Measurements from ENCODE around the gene MRTO4.
"Not testable (repeated sequence)": the region's sequence is repeated elsewhere in the genome, so short reads cannot be mapped to it uniquely, and the experiment has no call there.

Gene MRTO4

GRCh38 chr1:19272064-19272463 is 20.5 kb downstream of the MRTO4 start:
- H3K9ac ChIP-seq (ENCODE audit: low read depth, low read length, poor library complexity), result no peak overlapping the region
- H2BK5ac ChIP-seq (ENCODE audit: low read length), result no peak overlapping the region
- H2BK12ac ChIP-seq (ENCODE audit: low read length), result no peak overlapping the region
- H3K79me1 ChIP-seq (ENCODE audit: low read depth, low read length), result no peaks in the 10 kb centered on the region
- H3K23ac ChIP-seq (ENCODE audit: low read depth, low read length, poor library complexity), result no peak overlapping the region
- H2BK120ac ChIP-seq (ENCODE audit: low read depth, low read length), result no peak overlapping the region
- H2AFZ ChIP-seq (ENCODE audit: low read length), result no peak overlapping the region
- no peaks in the 10 kb centered on the region for H3K9me3 ChIP-seq (replicated peaks in 1 of 2; ENCODE audit: control insufficient read depth in 2 of 2, insufficient read depth in 1 of 2, low read depth in 1 of 2, low read length in 2 of 2)
- no peak overlapping the region for H3K4ac ChIP-seq (ENCODE audit: low read length)
- no peak overlapping the region for H4K8ac ChIP-seq (ENCODE audit: low read depth, low read length)
- H2BK15ac ChIP-seq (ENCODE audit: low read length), result no peak overlapping the region
- H3K4me3 ChIP-seq (ENCODE audit: low read length in 2 of 2), result no peak overlapping the region
- DNase-seq (ENCODE audit: low spot score), result no peak
- no peak overlapping the region for H3K14ac ChIP-seq (ENCODE audit: low read length)
- H4K91ac ChIP-seq (ENCODE audit: low read depth, low read length, poor library complexity), result no peak overlapping the region
- H3K36me3 ChIP-seq (replicated peaks in 1 of 2; ENCODE audit: control insufficient read depth in 2 of 2, insufficient read depth in 2 of 2, low read length in 2 of 2), result no peaks in the 10 kb centered on the region
- H2AK5ac ChIP-seq (ENCODE audit: low read depth, low read length), result no peak overlapping the region
- H3K4me2 ChIP-seq (ENCODE audit: insufficient read depth, low read length, poor library complexity, severe bottlenecking), result no peak overlapping the region
- no peak overlapping the region for H3K18ac ChIP-seq (ENCODE audit: low read length)
- no peaks in the 10 kb centered on the region for H3K27me3 ChIP-seq (ENCODE audit: control insufficient read depth in 3 of 3, insufficient read depth in 3 of 3, low read depth in 1 of 3, low read length in 3 of 3)
- no peak overlapping the region for H3K27ac ChIP-seq (replicated peaks; ENCODE audit: low read length)
- no peaks in the 10 kb centered on the region for H3K4me1 ChIP-seq (ENCODE audit: control insufficient read depth in 2 of 2, insufficient read depth in 1 of 2, low read depth in 1 of 2, low read length in 2 of 2)

- Histone ChIP-seq H3K4me1 (ENCODE audit: control insufficient read depth in 2 of 2, insufficient read depth in 1 of 2, low read depth in 1 of 2, low read length in 2 of 2) (no peaks in the 10 kb centered on the region), H2BK15ac (ENCODE audit: low read length) (no peak overlapping the region), H3K4me2 (ENCODE audit: insufficient read depth, low read length, poor library complexity, severe bottlenecking) (no peak overlapping the region), H2BK12ac (ENCODE audit: low read length) (no peak overlapping the region), H3K9ac (ENCODE audit: low read depth, low read length, poor library complexity) (peak overlapping the region; percentile 60), H3K4ac (ENCODE audit: low read length) (no peak overlapping the region), H2AK5ac (ENCODE audit: low read depth, low read length) (no peak overlapping the region), H3K36me3 (replicated peaks in 1 of 2; ENCODE audit: control insufficient read depth in 2 of 2, insufficient read depth in 2 of 2, low read length in 2 of 2) (no peaks in the 10 kb centered on the region), H4K8ac (ENCODE audit: low read depth, low read length) (no peak overlapping the region), H3K14ac (ENCODE audit: low read length) (no peak overlapping the region), H3K9me3 (replicated peaks in 1 of 2; ENCODE audit: control insufficient read depth in 2 of 2, insufficient read depth in 1 of 2, low read depth in 1 of 2, low read length in 2 of 2) (no peaks in the 10 kb centered on the region), H3K79me1 (ENCODE audit: low read depth, low read length) (no peaks in the 10 kb centered on the region), H3K4me3 (ENCODE audit: low read length in 2 of 2) (peak overlapping the region in 1 of 2 donors; percentile 60), H3K27ac (replicated peaks; ENCODE audit: low read length) (no peak overlapping the region), H3K23ac (ENCODE audit: low read depth, low read length, poor library complexity) (peak overlapping the region; percentile 20), H2BK5ac (ENCODE audit: low read length) (no peak overlapping the region), H2BK120ac (ENCODE audit: low read depth, low read length) (no peak overlapping the region), H4K91ac (ENCODE audit: low read depth, low read length, poor library complexity) (no peak overlapping the region), H2AFZ (ENCODE audit: low read length) (no peak overlapping the region), H3K18ac (ENCODE audit: low read length) (no peak overlapping the region), H3K27me3 (ENCODE audit: control insufficient read depth in 3 of 3, insufficient read depth in 3 of 3, low read depth in 1 of 3, low read length in 3 of 3) (no peaks in the 10 kb centered on the region)
- no CpG with 5 or more reads among the region's 22 CpGs for WGBS, 2 donors (ENCODE audit: extremely low coverage in 2 of 2, insufficient read length in 2 of 2, insufficient replicate concordance in 1 of 2)
- no peak for DNase-seq (ENCODE audit: low spot score)
These were observed 21.7 kb downstream of the MRTO4 start for GRCh38 chr1:19273106-19273843.

- not testable (repeated sequence) for H3K79me1 ChIP-seq (ENCODE audit: low read depth, low read length); DNase-seq (ENCODE audit: low spot score); H4K8ac ChIP-seq (ENCODE audit: low read depth, low read length); H3K4me2 ChIP-seq (ENCODE audit: insufficient read depth, low read length, poor library complexity, severe bottlenecking); H2BK120ac ChIP-seq (ENCODE audit: low read depth, low read length); H2BK12ac ChIP-seq (ENCODE audit: low read length); H4K91ac ChIP-seq (ENCODE audit: low read depth, low read length, poor library complexity); H3K9me3 ChIP-seq (replicated peaks in 1 of 2; ENCODE audit: control insufficient read depth in 2 of 2, insufficient read depth in 1 of 2, low read depth in 1 of 2, low read length in 2 of 2); H3K27ac ChIP-seq (replicated peaks; ENCODE audit: low read length); H2AK5ac ChIP-seq (ENCODE audit: low read depth, low read length); H3K18ac ChIP-seq (ENCODE audit: low read length); H3K27me3 ChIP-seq (ENCODE audit: control insufficient read depth in 3 of 3, insufficient read depth in 3 of 3, low read depth in 1 of 3, low read length in 3 of 3); H3K4me1 ChIP-seq (ENCODE audit: control insufficient read depth in 2 of 2, insufficient read depth in 1 of 2, low read depth in 1 of 2, low read length in 2 of 2); H3K36me3 ChIP-seq (replicated peaks in 1 of 2; ENCODE audit: control insufficient read depth in 2 of 2, insufficient read depth in 2 of 2, low read length in 2 of 2); H3K14ac ChIP-seq (ENCODE audit: low read length); H2BK15ac ChIP-seq (ENCODE audit: low read length); H3K4me3 ChIP-seq (ENCODE audit: low read length in 2 of 2); H2BK5ac ChIP-seq (ENCODE audit: low read length); H3K23ac ChIP-seq (ENCODE audit: low read depth, low read length, poor library complexity); H3K4ac ChIP-seq (ENCODE audit: low read length); H2AFZ ChIP-seq (ENCODE audit: low read length)
- H3K9ac ChIP-seq (ENCODE audit: low read depth, low read length, poor library complexity), result peak overlapping the region; percentile 60
- WGBS, 2 donors (ENCODE audit: extremely low coverage in 2 of 2, insufficient read length in 2 of 2, insufficient replicate concordance in 1 of 2), result no CpG with 5 or more reads among the region's 66 CpGs
These were observed 22.4 kb downstream of the MRTO4 start for GRCh38 chr1:19273844-19274531.

- Histone ChIP-seq H2BK5ac (ENCODE audit: low read length) (no peak overlapping the region), H3K27ac (replicated peaks; ENCODE audit: low read length) (no peak overlapping the region), H2BK120ac (ENCODE audit: low read depth, low read length) (no peak overlapping the region), H2BK12ac (ENCODE audit: low read length) (no peak overlapping the region), H3K79me1 (ENCODE audit: low read depth, low read length) (no peaks in the 10 kb centered on the region), H4K8ac (ENCODE audit: low read depth, low read length) (no peak overlapping the region), H3K23ac (ENCODE audit: low read depth, low read length, poor library complexity) (no peak overlapping the region), H3K4me3 (ENCODE audit: low read length in 2 of 2) (no peak overlapping the region), H3K27me3 (ENCODE audit: control insufficient read depth in 3 of 3, insufficient read depth in 3 of 3, low read depth in 1 of 3, low read length in 3 of 3) (no peaks in the 10 kb centered on the region), H3K4me1 (ENCODE audit: control insufficient read depth in 2 of 2, insufficient read depth in 1 of 2, low read depth in 1 of 2, low read length in 2 of 2) (no peaks in the 10 kb centered on the region), H3K4me2 (ENCODE audit: insufficient read depth, low read length, poor library complexity, severe bottlenecking) (no peak overlapping the region), H4K91ac (ENCODE audit: low read depth, low read length, poor library complexity) (no peak overlapping the region), H3K14ac (ENCODE audit: low read length) (no peak overlapping the region), H2AK5ac (ENCODE audit: low read depth, low read length) (no peak overlapping the region), H3K9ac (ENCODE audit: low read depth, low read length, poor library complexity) (no peak overlapping the region), H3K4ac (ENCODE audit: low read length) (no peak overlapping the region), H2BK15ac (ENCODE audit: low read length) (no peak overlapping the region), H2AFZ (ENCODE audit: low read length) (no peak overlapping the region), H3K36me3 (replicated peaks in 1 of 2; ENCODE audit: control insufficient read depth in 2 of 2, insufficient read depth in 2 of 2, low read length in 2 of 2) (no peaks in the 10 kb centered on the region), H3K18ac (ENCODE audit: low read length) (no peak overlapping the region), H3K9me3 (replicated peaks in 1 of 2; ENCODE audit: control insufficient read depth in 2 of 2, insufficient read depth in 1 of 2, low read depth in 1 of 2, low read length in 2 of 2) (no peaks in the 10 kb centered on the region)
- WGBS, 2 donors (ENCODE audit: extremely low coverage in 2 of 2, insufficient read length in 2 of 2, insufficient replicate concordance in 1 of 2), result no CpG with 5 or more reads among the region's 5 CpGs
- DNase-seq (ENCODE audit: low spot score), result no peak
These were observed 23.0 kb downstream of the MRTO4 start for GRCh38 chr1:19274636-19275035.
